Uterus (tissue), 4 donors: Measurements from ENCODE around the gene CSPG4. TPM values are rescaled to one million over a fixed set of nuclear protein-coding genes. Genes with fewer than 3 reads are reported as not detected.

Experiments used
- DNase-seq, 2 donors: peaks; one replicate each; pipeline ENCODE4 v3.0.0-alpha.2; 2019 to 2020
- H3K27ac ChIP-seq, 2 donors: fragments of 200-600 bp; sonication (generic); 1 replicate in 1 of 2; 2 replicates in 1 of 2; pipeline ENCODE4 v1.5.1; 2016 to 2018
- H3K27me3 ChIP-seq, 2 donors: fragments of 200-600 bp; sonication (generic); one replicate each; pipeline ENCODE4 v1.5.1; 2018 to 2019; ENCODE audit warnings: control low read depth in 1 of 2
- H3K36me3 ChIP-seq, 2 donors: fragments of 200-600 bp; sonication (generic); one replicate each; pipeline ENCODE4 v1.5.1; 2019; ENCODE audit warnings: control low read depth in 1 of 2
- H3K4me1 ChIP-seq, 2 donors: fragments of 200-600 bp; sonication (generic); one replicate each; pipeline ENCODE4 v1.5.1; 2018 to 2019; ENCODE audit warnings: control low read depth in 1 of 2
- H3K4me3 ChIP-seq, 2 donors: fragments of 200-600 bp; sonication (generic); 1 replicate in 1 of 2; 2 replicates in 1 of 2; pipeline ENCODE4 v1.5.1; 2018 to 2019; ENCODE audit warnings: mild to moderate bottlenecking in 1 of 2
- H3K9me3 ChIP-seq, 2 donors: fragments of 200-600 bp; sonication (generic); one replicate each; pipeline ENCODE4 v1.5.1; 2019; ENCODE audit warnings: control low read depth in 1 of 2
- CTCF ChIP-seq, 4 experiments: fragments of 200-600 bp in 2 of 4; fragments of 450-650 bp in 2 of 4; sonication (generic) in 2 of 4; IDR thresholded peaks; one replicate each; pipeline ENCODE4 v1.5.1; 2016 to 2019; ENCODE audit warnings: antibody characterized with exemption in 4 of 4, mild to moderate bottlenecking in 2 of 4, moderate library complexity in 1 of 4
- POLR2A ChIP-seq, 2 donors: fragments of 450-650 bp; IDR thresholded peaks; one replicate each; pipeline ENCODE4 v1.6.1; 2016; ENCODE audit warnings: antibody characterized with exemption in 2 of 2, mild to moderate bottlenecking in 1 of 2, moderate library complexity in 1 of 2
- intact Hi-C: fragments of 100-400 bp; cut with DNase I; formaldehyde crosslinking; loops from one replicate; pipeline ENCODE4 v1.15.1; 2023; ENCODE audit warnings: low total_unique reads
- total RNA-seq, 4 donors: library from RNA; depleted of rRNA in 3 of 4; stranded (reverse); fragments of >200 nt in 3 of 4; gene quantifications; one replicate each; pipeline versions ENCODE4 v1.1.0 to v1.2.4, GENCODE V29; 2014 to 2023
- donor health status: DM: yes; HTN: yes; CAD: no.

Gene CSPG4
- total RNA-seq, 4 donors from 2014 or later, result 10.3 to 62.4 (median 46.7) TPM

GRCh38 chr15:75672646-75673425, 39.8 kb downstream of the CSPG4 start:
- peak overlapping the region; percentile 82 to 88 for H3K27ac ChIP-seq
- peak in 1 of 2 donors; percentile 57 for DNase-seq
- intact Hi-C loops, result no loop called here
- H3K9me3 ChIP-seq, result no peaks in the 10 kb centered on the region
- no peak overlapping the region for H3K4me3 ChIP-seq
- no peaks in the 10 kb centered on the region for H3K27me3 ChIP-seq
- TF ChIP-seq POLR2A (IDR thresholded peaks at IDR 0.05), result no peak
- TF ChIP-seq CTCF (IDR thresholded peaks at IDR 0.05), result no peak
- no peaks in the 10 kb centered on the region for H3K36me3 ChIP-seq
- peaks cover 4 to 21% of the 10 kb centered on the region in 2 donors for H3K4me1 ChIP-seq

GRCh38 chr15:75671730-75672602, 40.7 kb downstream of the CSPG4 start:
- H3K27me3 ChIP-seq, result no peaks in the 10 kb centered on the region
- TF ChIP-seq POLR2A (IDR thresholded peaks at IDR 0.05) (no peak), CTCF (IDR thresholded peaks at IDR 0.05) (no peak)
- DNase-seq, result no peak
- no peaks in the 10 kb centered on the region for H3K9me3 ChIP-seq
- intact Hi-C loops, result no loop called here
- H3K36me3 ChIP-seq, result no peaks in the 10 kb centered on the region
- peak overlapping the region; percentile 82 to 88 for H3K27ac ChIP-seq
- peaks cover 4 to 23% of the 10 kb centered on the region in 2 donors for H3K4me1 ChIP-seq
- H3K4me3 ChIP-seq, result no peak overlapping the region

GRCh38 chr15:75669879-75670212, 42.8 kb downstream of the CSPG4 start:
- TF ChIP-seq POLR2A (IDR thresholded peaks at IDR 0.05) (no peak), CTCF (IDR thresholded peaks at IDR 0.05) (no peak)
- H3K27me3 ChIP-seq, result no peaks in the 10 kb centered on the region
- no peaks in the 10 kb centered on the region for H3K36me3 ChIP-seq
- intact Hi-C loops, result no loop called here
- H3K9me3 ChIP-seq, result no peaks in the 10 kb centered on the region
- peaks cover 7 to 25% of the 10 kb centered on the region in 2 donors for H3K4me1 ChIP-seq
- DNase-seq, result no peak
- H3K27ac ChIP-seq, result no peak overlapping the region
- H3K4me3 ChIP-seq, result no peak overlapping the region

GRCh38 chr15:75669191-75669878, 43.3 kb downstream of the CSPG4 start:
- Histone ChIP-seq H3K27me3 (no peaks in the 10 kb centered on the region), H3K9me3 (no peaks in the 10 kb centered on the region), H3K36me3 (no peaks in the 10 kb centered on the region), H3K4me1 (peaks cover 7 to 25% of the 10 kb centered on the region in 2 donors), H3K4me3 (no peak overlapping the region), H3K27ac (no peak overlapping the region)
- no peak for DNase-seq
- intact Hi-C loops, result no loop called here
- TF ChIP-seq POLR2A (IDR thresholded peaks at IDR 0.05), result no peak

GRCh38 chr15:75666823-75667501, 45.7 kb downstream of the CSPG4 start:
- DNase-seq, result peak in 1 of 2 donors; percentile 70
- no peak for TF ChIP-seq CTCF (IDR thresholded peaks at IDR 0.05)
- TF ChIP-seq POLR2A (IDR thresholded peaks at IDR 0.05), result no peak

More at GRCh38 chr15:75666823-75667501, 45.7 kb downstream of the CSPG4 start:
- Histone ChIP-seq H3K4me3 (no peak overlapping the region), H3K27ac (peak overlapping the region; percentile 53 to 62), H3K9me3 (no peaks in the 10 kb centered on the region), H3K27me3 (no peaks in the 10 kb centered on the region), H3K36me3 (no peaks in the 10 kb centered on the region), H3K4me1 (peaks cover 3 to 4% of the 10 kb centered on the region in 2 donors)
- intact Hi-C loops, result no loop called here
